B cell (primary cell): Measurements from ENCODE around the gene LRCH3.

Experiments used
- CTCF ChIP-seq: fragments of 200-600 bp; IDR thresholded peaks from one replicate; pipeline ENCODE4 v1.8.0; 2022; ENCODE audit warnings: antibody characterized with exemption, mild to moderate bottlenecking
- EZH2 ChIP-seq: IDR thresholded peaks from 2 replicates; pipeline ENCODE4 v1.6.1; 2012; ENCODE audit warnings: borderline replicate concordance, low read depth, mild to moderate bottlenecking, moderate library complexity, low read length; ENCODE audit not compliant: insufficient read depth, poor library complexity, severe bottlenecking

- no peak for TF ChIP-seq CTCF
- no peak for TF ChIP-seq EZH2
Observed at GRCh38 chr3:197846491-197846890, 55.4 kb downstream of the LRCH3 start.
